OCI-M2 (cell line): Measurements from ENCODE around the gene TYRO3.
A peak's percentile ranks its signal among the peaks of the same experiment; 100 is the strongest.

ENCODE experiments used
- DNase-seq: peaks from one replicate; lab custom pipeline; 2025; ENCODE audit not compliant: unreplicated experiment; lab: John Stamatoyannopoulos, UW

TYRO3 gene

GRCh38 chr15:41603411-41603935 is 44.5 kb downstream of the TYRO3 start:
- no peak for DNase-seq

- no peak for DNase-seq
Measured at GRCh38 chr15:41603941-41604911, 45.2 kb downstream of the TYRO3 start.

- DNase-seq: no peak
Measured at GRCh38 chr15:41605566-41605965, 46.6 kb downstream of the TYRO3 start.

DNA sequence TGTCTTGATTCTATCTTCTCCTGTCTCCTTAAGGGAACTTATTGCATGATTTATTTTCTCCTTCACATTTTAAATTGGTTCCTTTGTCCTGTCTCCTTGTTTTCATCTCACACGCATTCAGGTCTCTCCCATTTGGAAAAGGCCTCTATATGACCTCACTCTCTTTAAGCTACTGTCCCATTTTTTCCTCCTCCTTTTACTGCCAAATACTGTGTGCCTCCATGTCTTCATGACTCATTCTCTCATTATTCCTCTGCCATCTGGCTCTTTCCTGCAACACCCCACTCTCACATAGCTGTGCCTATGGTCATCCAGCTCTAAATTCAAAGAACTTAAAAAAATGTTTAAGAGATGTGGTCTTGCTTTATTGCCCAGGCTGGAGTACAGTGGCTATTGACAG is 48.0 kb downstream of the TYRO3 start:
- DNase-seq: no peak

DNA sequence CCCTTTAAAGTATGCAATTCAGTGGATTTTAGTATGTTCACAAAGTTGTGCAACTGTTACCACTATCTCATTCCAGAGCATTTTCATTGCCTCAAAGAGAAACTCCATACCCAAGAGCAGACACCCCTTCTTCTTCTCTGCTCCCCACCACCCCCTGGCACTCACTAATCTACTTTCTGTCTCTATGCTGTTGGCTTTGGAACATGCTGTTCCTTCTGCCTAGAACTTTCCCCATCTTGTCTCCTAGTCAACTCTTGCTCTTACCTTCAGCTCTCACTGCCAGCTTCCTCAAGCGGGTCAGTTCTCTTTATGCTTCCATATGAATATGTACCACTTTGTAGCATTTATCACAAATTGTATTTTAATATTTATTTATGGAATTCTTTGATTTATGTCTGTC is 50.1 kb downstream of the TYRO3 start:
- no peak for DNase-seq

- no peak for DNase-seq
Measured at GRCh38 chr15:41610048-41610447, 51.0 kb downstream of the TYRO3 start.

DNA sequence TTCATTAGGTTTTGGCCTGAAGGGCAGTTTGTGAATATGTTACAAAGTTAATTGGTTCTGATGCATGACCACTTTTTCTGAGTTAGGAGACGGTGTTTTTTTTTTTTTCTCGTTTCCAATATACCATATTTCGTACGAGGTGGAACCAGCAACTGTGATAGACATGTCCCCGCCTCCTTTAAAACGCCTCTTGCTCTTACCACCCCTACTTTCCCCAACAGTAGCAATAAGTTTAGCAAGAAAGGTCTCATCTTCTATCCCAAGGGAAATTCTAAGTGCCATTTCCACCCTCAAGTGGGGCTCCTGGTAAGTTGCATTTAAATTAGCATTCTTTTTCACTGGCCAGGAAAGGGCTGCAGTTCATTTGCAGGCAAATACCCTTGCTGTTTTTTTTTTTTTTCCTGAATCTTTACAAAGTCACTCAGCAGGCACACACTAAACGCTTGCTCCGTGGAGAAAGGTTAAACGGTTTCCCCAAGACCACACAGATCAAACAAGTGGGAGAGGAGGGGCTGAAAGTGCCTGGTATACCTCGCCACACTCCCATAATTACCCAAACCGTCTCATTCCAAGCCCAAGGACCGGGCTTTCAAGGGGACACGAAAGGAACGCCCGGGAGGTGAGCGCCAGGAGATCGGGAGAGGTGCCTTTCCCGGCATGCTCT is 61.7 kb downstream of the TYRO3 start:
- DNase-seq: no peak

DNA sequence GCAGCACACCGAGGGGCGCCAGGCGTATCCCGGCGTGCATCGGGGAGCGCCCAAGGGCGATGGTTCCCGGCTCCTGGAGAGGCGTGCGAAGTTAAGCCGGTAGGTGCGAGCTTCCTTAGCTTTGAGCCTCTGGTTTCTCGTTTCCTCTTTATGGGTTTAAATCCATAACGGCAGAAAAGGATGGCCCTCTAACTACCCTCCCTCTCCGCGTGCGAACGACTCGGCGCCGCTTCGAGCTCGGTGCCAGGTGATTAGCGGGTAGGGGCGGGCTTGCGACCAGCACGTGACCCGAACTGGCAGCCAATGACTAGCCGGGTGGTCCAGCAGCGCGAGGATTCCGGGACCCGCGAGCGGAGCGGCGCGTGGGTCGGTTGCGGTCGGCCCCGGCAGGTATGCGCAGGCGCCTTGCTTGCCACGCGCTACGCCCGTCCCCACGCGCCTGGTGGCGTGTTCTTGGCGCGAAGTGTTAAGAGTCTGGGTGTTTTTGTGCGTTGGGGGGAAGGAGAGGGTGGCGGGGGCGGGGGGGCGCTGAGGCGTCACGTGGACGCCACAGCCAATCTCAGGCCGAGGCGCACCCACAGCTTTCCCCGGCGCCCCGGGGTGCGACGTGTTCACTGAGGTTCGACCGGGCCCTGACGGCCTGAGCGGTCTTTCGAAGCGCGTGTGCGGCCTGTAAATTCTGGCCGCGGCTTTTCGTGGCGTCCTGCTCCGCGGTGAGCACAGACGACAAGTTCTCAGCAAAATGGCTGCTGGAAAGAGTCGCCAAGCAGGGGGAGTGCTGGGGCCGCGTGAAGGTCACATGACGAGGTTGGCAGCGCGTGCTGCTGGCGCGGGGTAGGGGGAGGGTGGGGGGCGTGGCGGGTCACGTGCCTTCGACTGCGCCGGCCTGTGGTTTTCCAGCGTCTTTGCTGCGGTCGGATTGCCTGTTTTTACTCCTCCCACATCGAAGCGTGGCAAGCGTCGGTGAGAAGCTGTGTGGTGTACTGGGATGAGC is 62.5 kb downstream of the TYRO3 start:
- peak; percentile 54 for DNase-seq

- DNase-seq: no peak
Measured at GRCh38 chr15:41622901-41623300, 63.9 kb downstream of the TYRO3 start.

GRCh38 chr15:41627203-41627602 is 68.2 kb downstream of the TYRO3 start:
- DNase-seq: no peak

- no peak for DNase-seq
Measured at GRCh38 chr15:41629463-41629862, 70.5 kb downstream of the TYRO3 start.

GRCh38 chr15:41629883-41630282 is 70.9 kb downstream of the TYRO3 start:
- DNase-seq: no peak

DNA sequence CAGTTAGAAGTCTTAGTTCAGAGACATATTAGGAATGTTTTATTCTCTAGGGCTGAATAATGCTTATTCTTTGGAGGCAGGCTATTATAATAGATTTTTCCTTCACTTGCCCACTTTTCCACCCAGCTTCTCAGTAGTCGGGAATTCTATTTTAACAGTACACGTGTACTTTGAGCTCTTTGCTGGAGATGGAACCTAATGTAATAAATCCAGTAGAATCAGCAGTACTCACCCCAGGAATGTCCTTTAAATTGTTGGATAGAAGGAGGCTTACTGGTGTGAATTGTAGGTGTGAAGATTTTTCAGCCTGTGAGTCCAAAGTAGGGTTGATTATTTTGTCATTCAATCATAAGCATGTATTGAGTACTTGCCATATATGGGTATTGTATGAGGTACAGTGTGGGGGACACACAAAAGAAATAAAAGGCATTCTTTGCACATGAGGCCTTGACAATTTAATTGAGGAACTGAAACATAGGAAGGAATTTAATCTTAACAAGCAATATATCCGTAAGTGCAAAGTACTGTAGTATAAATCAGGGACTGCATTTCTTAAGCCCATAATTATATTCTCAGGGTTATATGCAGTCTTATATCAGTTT is 71.7 kb downstream of the TYRO3 start:
- DNase-seq: no peak

- no peak for DNase-seq
Measured at GRCh38 chr15:41631880-41632470, 73.0 kb downstream of the TYRO3 start.
